Gastroesophageal sphincter (tissue), 3 donors: ENCODE results near the gene SUOX.

Experiments
- POLR2A ChIP-seq, 2 donors: fragments of 450-650 bp; IDR thresholded peaks; one replicate each; pipeline ENCODE4 v1.6.1; 2017; ENCODE audit warnings: antibody characterized with exemption in 2 of 2, mild to moderate bottlenecking in 2 of 2, moderate library complexity in 1 of 2
- TF ChIP-seq, protein P1 (sequence below), 4 experiments: fragments of 200-600 bp in 2 of 4; fragments of 450-650 bp in 2 of 4; sonication (generic) in 1 of 4; IDR thresholded peaks; one replicate each; pipeline ENCODE4 v1.5.1; 2017 to 2019; ENCODE audit warnings: antibody characterized with exemption in 4 of 4, mild to moderate bottlenecking in 2 of 4, moderate library complexity in 2 of 4

DNA sequence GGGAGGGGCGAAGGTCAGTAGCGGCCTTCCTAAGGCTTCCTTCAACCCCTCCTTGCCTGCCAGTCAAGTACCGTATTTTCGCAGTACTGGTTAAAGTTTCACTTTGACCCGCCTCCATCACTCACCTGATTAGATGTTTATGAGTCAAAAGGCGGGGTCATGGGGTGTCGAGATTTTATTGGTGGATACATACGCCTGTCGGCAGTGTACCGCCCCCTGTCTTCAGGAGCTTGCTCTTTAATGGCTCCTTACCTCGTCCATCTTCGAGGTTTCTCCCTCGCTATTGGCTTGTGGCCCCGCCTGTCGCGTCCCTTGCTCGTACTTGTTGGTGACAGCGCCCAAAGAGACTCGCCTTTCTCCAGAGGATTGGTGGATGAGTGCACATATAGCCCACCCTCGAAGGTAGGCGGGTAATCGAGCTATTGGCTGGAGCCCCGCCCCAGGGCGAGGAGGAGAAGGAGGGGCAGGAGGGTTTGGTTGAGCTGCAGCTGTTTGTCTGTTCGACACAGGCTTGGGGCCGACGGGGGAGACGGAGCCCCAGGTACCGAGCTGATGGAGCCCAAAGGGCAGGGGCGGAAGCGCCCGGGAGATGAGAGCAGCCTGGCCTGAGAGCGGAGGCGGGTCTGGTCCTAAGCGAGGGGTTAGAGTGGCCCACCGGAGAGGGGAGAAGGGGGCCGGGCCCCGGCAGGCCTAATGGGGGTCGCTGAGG, 23.3 kb upstream of the SUOX start, which contains the start of gene RAB5B:
- TF ChIP-seq POLR2A (IDR thresholded peaks at IDR 0.05), result peak; percentile 94 to 96
- TF ChIP-seq, protein P1, sequence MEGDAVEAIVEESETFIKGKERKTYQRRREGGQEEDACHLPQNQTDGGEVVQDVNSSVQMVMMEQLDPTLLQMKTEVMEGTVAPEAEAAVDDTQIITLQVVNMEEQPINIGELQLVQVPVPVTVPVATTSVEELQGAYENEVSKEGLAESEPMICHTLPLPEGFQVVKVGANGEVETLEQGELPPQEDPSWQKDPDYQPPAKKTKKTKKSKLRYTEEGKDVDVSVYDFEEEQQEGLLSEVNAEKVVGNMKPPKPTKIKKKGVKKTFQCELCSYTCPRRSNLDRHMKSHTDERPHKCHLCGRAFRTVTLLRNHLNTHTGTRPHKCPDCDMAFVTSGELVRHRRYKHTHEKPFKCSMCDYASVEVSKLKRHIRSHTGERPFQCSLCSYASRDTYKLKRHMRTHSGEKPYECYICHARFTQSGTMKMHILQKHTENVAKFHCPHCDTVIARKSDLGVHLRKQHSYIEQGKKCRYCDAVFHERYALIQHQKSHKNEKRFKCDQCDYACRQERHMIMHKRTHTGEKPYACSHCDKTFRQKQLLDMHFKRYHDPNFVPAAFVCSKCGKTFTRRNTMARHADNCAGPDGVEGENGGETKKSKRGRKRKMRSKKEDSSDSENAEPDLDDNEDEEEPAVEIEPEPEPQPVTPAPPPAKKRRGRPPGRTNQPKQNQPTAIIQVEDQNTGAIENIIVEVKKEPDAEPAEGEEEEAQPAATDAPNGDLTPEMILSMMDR (IDR thresholded peaks at IDR 0.05), result peak in 1 of 4 experiments; percentile 36
